Uterus (tissue), 2 donors: ENCODE measurements around the gene RAB6C.
"Not testable (repeated sequence)": the region's sequence is repeated elsewhere in the genome, so short reads cannot be mapped to it uniquely, and the experiment has no call there.

Source experiments
- CTCF ChIP-seq, 4 experiments: fragments of 200-600 bp in 2 of 4; fragments of 450-650 bp in 2 of 4; sonication (generic) in 2 of 4; IDR thresholded peaks; one replicate each; pipeline ENCODE4 v1.5.1; 2016 to 2019; ENCODE audit warnings: antibody characterized with exemption in 4 of 4, mild to moderate bottlenecking in 2 of 4, moderate library complexity in 1 of 4
- POLR2A ChIP-seq, 2 donors: fragments of 450-650 bp; IDR thresholded peaks; one replicate each; pipeline ENCODE4 v1.6.1; 2016; ENCODE audit warnings: antibody characterized with exemption in 2 of 2, mild to moderate bottlenecking in 1 of 2, moderate library complexity in 1 of 2

DNA sequence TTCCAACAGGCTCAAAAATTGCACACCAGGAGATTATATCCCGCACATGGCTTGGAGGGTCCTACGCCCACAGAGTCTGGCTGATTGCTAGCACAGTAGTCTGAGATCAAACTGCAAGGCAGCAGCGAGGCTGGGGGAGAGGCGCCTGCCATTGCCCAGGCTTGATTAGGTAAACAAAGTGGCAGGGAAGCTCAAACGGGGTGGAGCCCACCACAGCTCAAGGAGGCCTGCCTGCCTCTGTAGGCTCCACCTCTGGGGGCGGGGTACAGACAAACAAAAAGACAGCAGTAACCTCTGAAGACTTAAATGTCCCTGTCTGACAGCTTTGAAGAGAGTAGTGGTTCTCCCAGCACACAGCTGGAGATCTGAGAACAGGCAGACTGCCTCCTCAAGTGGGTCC lies 19.3 kb downstream of the RAB6C start:
- TF ChIP-seq CTCF, POLR2A (IDR thresholded peaks at IDR 0.05): not testable (repeated sequence)
